ENCODE results near the gene RGS12. TPM values are rescaled to one million over a fixed set of nuclear protein-coding genes. Genes with fewer than 3 reads are reported as not detected.

RGS12 gene
- total and polyA plus RNA-seq, 2 of the 13 experiments (the other 11 are each of a cell fraction or from before 2014, with no cell fraction given) = 21.0 to 27.7 TPM

- no peak for TF ChIP-seq ZBTB40 (IDR thresholded peaks at IDR 0.05)
- TF ChIP-seq ZBTB40 (CRISPR knock-in tag; IDR thresholded peaks at IDR 0.05) = no peak
- TF ChIP-seq FOSL1 (CRISPR knock-in tag; IDR thresholded peaks at IDR 0.05; ENCODE audit: borderline replicate concordance) = no peak
- no peak for TF ChIP-seq HMGA1 (CRISPR knock-in tag; conservative IDR thresholded peaks at IDR 0.05)
- TF ChIP-seq SMARCE1 (IDR thresholded peaks at IDR 0.05; ENCODE audit: borderline replicate concordance) = no peak
- TF ChIP-seq ZNF382 (CRISPR knock-in tag; IDR thresholded peaks at IDR 0.05; ENCODE audit: borderline replicate concordance) = no peak
- TF ChIP-seq ZNF652 (CRISPR knock-in tag; IDR thresholded peaks at IDR 0.05; ENCODE audit: borderline replicate concordance, low read depth) = no peak
- TF ChIP-seq ZNF777 (CRISPR knock-in tag; IDR thresholded peaks at IDR 0.05) = peak; percentile 41; the same call in 1 of the 2 replicates
- peak; percentile 78 for TF ChIP-seq HOXA3 (CRISPR knock-in tag; IDR thresholded peaks at IDR 0.05)
- no peak for TF ChIP-seq STAT6 (CRISPR knock-in tag; IDR thresholded peaks at IDR 0.05; ENCODE audit: borderline replicate concordance)
- TF ChIP-seq ZNF781 (CRISPR knock-in tag; IDR thresholded peaks at IDR 0.05; ENCODE audit: borderline replicate concordance, not compliant biosample characterization) = peak; percentile 47
- no peak for TF ChIP-seq HDAC6 (IDR thresholded peaks at IDR 0.05; ENCODE audit: low read depth, low read length)
- peak; percentile 52 for TF ChIP-seq THAP11 (CRISPR knock-in tag; IDR thresholded peaks at IDR 0.05)
- TF ChIP-seq ZNF468 (CRISPR knock-in tag; IDR thresholded peaks at IDR 0.05) = no peak
- TF ChIP-seq RNF2 (conservative IDR thresholded peaks at IDR 0.05; ENCODE audit: low read depth) = no peak
- TF ChIP-seq KDM4B (CRISPR knock-in tag; IDR thresholded peaks at IDR 0.05) = 0 out of 2 replicates have a peak, but pooled peaks have one; percentile 9
- no peak for TF ChIP-seq SRF (IDR thresholded peaks at IDR 0.05; ENCODE audit: low read depth, low read length)
- no peak for TF ChIP-seq TCF7 (IDR thresholded peaks at IDR 0.05; ENCODE audit: low read depth)
- TF ChIP-seq TRIM24 (CRISPR knock-in tag; IDR thresholded peaks at IDR 0.05) = no peak
- TF ChIP-seq ZNF562 (CRISPR knock-in tag; IDR thresholded peaks at IDR 0.05; ENCODE audit: borderline replicate concordance) = no peak
Observed at GRCh38 chr4:3285558-3286334, 7.1 kb upstream of the RGS12 start (continued).

Data from HepG2 (cell line).